ENCODE results near the gene PDX1. TPM values are rescaled to one million over a fixed set of nuclear protein-coding genes. Genes with fewer than 3 reads are reported as not detected.

Gene PDX1
- total RNA-seq, 1 donor from 2014 or later, result not detected

DNA sequence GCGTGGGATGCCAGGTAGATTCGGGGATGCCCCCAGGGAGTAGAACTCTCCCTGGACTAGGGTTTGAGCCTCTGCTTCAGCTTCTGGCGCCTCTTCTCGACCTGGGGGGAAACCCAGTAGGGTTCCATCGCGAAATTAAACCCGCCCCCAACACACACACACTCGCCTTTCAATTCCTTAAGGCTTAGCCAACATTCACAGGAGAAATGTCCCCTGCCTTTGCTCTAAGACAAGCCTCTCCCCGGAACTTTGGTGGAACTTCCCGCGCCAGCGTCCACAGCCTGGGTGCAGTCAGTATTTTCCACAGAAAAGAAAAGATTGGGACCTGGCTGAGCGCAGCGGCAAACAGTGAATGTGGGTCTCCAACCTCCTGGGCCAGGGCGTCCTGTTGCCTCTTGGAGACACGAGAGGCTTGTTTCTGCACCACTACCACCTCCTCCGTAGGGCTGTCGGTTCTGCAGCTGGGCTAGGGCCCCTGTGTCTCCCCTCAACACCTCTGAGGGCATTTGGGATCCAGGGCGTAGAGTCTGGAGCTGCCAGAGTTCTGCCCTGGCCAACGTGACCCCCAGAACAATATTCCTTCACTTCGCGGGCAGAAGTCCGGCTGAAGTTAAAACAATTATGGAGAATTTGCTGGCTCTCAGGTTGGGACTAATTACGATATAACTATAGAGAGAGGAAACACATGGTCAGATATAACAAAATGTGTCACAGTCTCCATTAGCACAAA, 3.2 kb downstream of the PDX1 start:
- DNase-seq, result no peak

DNA sequence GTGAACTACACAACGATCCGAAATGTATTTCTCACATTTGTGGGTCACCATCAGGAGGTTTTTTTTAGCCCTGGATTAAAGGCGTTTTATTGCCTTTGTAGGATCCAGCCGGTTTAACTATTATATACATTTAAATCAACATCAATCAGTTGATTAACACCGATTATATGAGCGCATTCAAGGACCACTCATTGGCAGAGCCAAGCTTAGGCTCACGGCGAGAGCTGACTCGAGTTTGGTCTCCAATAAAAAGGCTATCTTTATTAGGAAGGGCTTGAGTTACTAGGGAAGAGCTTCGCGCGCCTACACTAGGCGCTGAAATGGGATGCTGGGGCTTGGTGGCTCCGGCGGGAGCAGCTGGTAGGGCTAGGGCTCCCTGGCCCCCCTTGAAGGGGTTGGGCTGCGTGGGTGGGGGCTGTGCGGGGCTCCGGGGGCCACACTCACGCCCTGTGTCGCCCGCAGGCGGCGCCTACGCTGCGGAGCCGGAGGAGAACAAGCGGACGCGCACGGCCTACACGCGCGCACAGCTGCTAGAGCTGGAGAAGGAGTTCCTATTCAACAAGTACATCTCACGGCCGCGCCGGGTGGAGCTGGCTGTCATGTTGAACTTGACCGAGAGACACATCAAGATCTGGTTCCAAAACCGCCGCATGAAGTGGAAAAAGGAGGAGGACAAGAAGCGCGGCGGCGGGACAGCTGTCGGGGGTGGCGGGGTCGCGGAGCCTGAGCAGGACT, 4.2 kb downstream of the PDX1 start:
- DNase-seq, result no peak

DNA sequence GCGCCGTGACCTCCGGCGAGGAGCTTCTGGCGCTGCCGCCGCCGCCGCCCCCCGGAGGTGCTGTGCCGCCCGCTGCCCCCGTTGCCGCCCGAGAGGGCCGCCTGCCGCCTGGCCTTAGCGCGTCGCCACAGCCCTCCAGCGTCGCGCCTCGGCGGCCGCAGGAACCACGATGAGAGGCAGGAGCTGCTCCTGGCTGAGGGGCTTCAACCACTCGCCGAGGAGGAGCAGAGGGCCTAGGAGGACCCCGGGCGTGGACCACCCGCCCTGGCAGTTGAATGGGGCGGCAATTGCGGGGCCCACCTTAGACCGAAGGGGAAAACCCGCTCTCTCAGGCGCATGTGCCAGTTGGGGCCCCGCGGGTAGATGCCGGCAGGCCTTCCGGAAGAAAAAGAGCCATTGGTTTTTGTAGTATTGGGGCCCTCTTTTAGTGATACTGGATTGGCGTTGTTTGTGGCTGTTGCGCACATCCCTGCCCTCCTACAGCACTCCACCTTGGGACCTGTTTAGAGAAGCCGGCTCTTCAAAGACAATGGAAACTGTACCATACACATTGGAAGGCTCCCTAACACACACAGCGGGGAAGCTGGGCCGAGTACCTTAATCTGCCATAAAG, 4.8 kb downstream of the PDX1 start:
- no peak for DNase-seq

DNA sequence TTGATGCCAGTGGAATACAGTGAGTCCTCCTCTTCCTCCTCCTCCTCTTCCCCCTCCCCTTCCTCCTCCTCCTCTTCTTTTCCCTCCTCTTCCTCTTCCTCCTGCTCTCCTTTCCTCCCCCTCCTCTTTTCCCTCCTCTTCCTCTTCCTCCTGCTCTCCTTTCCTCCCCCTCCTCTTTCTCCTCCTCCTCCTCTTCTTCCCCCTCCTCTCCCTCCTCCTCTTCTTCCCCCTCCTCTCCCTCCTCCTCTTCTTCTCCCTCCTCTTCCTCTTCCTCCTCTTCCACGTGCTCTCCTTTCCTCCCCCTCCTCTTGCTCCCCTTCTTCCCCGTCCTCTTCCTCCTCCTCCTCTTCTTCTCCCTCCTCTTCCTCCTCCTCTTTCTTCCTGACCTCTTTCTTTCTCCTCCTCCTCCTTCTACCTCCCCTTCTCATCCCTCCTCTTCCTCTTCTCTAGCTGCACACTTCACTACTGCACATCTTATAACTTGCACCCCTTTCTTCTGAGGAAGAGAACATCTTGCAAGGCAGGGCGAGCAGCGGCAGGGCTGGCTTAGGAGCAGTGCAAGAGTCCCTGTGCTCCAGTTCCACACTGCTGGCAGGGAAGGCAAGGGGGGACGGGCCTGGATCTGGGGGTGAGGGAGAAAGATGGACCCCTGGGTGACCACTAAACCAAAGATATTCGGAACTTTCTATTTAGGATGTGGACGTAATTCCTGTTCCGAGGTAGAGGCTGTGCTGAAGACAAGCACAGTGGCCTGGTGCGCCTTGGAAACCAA, 5.6 kb downstream of the PDX1 start:
- DNase-seq, result no peak

DNA sequence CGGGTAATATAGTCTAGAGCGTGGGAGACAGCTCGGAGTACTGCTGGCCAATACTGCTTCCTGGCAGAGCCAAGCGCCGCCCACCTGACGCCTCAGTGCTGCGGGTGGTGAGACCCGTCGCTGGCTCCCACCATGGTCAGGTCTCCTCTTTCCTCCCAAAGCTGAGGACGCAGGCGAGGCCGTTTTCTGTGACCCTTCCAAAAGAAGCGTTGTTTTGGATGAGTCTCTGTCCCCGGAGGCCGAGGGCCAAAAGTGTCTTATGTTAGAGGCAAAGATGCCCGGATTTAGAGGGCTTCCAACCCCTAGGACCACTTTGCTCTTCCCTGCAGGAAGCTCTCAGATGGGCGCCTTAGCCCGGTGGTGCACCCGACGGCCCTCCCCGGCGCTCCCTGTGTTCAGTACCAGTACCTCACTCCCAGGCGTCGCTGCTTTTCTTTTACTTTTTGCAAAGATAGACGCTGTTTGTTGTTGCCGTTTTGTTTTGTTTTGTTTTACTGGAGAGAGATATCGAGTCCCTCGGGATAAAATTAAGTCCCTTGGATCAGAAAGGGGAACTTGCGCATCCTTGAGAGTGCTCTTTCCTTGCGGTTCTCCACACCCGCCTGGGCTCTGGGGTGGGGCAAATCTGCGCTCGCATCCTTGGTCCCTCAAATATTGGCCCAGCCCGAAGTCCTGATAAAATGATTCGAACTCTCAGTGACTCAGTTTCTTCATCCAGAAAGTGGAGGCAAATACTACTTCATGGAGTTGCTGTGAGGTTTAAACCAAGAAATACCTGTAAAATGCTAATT, 7.0 kb downstream of the PDX1 start:
- DNase-seq, result no peak

DNA sequence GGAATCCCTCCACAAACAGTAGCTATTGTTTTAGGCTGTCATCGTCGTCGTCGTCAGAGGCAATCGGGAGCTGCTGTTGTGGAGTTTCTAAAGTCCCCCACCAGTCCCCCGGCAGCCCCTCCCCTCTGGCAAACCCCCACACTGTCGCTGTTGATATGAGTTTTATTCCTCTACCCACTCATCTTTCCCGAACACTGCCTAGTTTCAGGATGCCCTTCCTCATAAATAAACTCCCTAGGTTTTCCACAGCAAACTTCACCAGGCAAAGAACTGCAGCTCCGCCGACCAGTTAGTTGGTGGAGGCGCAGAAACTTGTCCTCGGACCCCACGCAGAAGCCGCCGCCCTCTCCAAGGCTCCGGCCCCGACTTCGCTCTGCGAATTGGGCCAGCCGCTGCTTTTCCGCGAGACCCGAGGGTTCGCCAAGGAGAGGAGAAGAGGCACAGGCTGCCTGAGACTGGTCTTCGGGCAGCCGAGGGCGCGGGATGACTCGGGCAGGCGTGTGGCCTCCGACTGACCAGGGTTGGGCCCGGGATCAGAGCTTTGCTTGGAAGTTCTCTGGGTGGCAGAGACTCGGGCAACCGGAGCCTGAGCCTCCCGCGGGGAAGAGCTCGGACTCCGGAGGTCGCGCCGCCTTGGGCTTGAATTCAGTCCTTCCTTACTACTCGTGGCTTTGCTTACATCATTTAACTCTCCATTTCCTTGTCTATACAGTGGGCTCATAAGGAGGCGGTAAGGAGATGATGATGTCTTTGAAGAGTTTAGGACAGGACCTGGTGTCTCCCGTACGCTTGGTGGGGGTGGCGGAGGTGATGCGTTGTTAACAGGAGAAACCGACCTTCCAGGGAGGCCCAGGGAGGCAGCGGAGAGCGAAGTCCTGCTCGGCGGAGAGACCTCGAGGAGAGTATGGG, 7.9 kb downstream of the PDX1 start:
- no peak for DNase-seq

DNA sequence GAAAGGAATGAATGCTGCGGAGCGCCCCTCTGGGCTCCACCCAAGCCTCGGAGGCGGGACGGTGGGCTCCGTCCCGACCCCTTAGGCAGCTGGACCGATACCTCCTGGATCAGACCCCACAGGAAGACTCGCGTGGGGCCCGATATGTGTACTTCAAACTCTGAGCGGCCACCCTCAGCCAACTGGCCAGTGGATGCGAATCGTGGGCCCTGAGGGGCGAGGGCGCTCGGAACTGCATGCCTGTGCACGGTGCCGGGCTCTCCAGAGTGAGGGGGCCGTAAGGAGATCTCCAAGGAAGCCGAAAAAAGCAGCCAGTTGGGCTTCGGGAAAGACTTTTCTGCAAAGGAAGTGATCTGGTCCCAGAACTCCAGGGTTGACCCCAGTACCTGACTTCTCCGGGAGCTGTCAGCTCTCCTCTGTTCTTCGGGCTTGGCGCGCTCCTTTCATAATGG, 8.6 kb downstream of the PDX1 start:
- DNase-seq, result no peak

DNA sequence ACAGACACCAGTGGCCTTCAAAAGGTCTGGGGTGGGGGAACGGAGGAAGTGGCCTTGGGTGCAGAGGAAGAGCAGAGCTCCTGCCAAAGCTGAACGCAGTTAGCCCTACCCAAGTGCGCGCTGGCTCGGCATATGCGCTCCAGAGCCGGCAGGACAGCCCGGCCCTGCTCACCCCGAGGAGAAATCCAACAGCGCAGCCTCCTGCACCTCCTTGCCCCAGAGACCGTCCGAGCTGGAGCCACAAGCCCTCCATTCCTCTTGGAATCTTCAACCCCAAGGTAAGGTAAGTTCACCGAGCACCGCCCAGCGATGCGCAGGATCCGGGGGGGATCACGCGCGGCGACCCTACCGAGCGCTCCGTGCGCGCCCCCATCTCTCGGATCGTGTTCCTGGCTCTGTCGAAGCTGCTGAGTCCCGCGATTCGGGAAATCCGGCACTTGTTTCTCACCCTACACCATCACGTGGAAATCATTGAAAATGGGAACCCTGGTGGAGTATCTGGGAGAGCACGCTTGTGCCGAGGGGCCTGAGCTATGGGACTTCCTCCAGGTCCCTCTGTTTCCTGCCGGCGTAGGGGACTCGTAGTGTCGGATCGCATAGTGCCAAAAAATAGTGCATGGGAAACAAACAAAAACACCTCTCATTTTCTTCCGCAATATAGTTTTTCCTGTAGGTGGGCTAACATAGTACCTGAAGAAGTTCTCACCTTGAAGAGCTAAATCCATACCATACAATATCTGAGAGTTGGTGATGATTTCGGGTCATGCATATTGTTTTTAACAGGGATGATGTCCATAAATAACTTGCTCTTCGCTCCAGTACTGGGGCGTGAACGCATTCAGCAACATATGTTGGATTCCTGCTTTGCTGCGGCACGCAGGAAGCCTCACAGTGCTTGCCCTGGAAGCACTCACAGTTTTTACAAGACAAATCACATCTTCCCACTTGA, 9.3 kb downstream of the PDX1 start:
- DNase-seq, result no peak

DNA sequence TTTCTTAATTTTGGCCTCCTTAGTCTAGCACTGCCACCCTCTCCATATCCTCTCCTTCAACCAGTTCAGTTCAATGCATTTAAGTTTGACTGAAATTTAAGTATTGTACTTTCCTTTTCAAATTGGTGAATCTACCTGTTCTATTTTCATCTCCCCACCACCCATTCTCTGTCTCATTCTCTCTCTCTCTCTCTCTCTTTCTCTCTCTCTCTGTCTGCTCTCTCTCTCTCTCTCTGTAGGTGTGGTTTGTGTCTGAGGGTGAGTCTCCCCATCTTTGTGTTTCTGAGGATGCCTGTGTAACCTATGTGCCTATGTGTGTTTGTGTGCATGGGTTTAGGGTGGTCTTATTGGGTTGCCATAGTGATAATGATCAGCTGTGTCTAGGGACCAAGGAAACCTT, 10.1 kb downstream of the PDX1 start:
- DNase-seq, result no peak

DNA sequence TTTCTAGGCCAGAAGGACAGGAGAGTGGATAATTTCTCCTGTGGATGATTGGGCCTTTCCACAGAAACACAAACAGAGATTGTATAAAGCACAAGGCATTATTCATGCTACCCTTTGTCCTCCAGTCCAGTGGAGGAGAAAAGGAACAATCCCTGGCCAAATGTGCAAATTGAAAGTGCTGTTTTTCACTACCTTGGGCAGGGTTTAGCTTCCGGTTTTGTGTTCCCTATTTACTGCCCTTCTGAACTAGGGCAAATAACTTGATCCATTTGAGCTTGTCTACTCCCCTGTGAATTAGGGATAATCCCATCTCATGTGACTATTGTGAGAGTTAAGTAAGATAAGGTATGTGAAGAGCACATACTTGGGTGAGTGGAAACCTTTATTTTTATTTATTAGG, 13.3 kb downstream of the PDX1 start:
- no peak for DNase-seq

DNA sequence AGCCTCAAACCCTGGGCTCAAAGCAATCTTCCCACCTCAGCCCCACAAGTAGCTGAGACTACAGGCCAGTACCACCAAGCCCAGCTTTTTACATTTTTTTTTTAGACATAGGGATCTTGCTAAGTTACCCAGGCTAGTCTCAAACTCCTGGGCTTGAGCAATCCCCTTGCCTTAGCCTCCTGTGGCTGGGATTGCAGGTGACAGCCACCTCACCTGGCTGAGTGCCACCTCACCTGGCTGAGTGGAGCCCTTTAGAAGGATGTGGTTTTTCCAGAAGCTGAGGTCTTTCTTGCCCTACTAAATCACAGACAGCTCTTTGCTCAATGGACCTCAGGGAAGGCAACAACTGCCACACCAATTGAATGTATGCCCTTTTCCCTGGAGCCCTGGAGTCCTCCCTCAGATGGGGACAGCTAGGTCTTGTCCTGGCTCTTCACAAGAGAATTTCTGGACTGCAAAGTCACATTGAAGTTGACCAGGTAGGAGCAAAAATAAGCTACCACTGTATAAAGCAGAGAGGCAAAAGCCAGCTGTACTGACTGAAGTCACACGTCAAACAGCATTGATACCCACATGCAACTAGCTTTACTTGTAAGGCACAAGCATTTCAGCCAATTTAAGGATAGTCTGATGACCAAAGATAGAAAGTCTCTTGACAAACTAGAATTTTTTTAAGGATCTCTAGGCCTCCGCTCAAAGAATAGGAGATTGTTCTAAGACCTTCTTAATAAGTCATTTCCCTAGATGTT, 14.0 kb downstream of the PDX1 start:
- DNase-seq, result no peak

DNA sequence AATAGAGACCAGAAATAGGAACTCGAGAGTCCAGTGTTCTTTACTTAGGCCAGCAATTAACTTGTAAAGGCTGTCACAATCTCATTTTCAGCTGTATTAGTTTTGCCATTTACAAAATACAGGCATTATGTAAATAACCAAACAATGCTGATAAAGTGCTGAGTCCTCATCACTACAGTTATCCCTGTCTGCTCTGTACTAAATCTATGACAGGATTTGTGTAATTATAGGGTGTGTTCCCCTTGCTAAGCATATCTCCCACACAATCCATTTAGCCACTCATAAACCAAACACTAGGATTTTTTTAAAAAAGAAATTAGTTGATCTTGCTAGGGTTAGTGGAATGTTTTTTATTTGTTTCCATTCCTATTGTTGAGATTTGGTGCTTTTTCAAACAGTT, 23.2 kb downstream of the PDX1 start:
- no peak for DNase-seq

DNA sequence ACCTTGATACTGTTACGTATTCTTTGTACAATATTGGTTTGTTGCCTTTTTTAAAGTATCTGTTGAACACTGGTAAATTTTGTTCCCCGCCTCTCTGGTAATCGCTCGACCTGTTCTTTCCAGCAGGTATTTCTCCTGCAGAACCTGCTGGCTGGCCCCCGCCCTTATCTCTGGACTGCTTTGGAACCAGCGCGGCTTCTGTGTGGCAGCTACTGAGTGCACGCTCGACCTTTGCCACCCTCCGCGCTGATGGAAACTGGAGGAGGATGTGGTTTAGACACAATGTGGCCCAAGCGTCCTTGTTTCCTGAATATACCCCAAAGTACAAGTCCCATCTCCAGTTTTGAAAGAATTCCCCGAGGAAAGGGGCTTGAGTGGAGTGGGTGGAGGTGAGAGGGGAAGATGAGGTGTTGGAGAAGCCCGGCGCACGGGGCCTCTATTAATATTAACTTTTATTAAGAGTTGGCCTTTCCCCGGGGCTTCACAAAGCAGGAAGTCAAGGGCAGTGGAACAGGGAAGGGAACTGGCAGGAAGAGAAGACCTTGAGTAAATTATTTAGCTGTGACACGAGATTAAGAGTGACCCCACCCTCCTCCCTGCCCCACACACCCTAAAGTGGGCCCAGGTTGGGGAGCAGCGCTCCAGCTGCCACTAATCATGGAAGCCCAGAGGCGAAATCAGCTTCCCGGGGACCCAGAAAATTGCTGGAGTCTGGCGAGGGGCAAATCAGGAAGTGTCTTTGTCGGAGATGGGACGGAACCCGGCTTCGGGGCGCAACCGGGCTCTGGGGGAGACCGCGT, 33.3 kb downstream of the PDX1 start:
- no peak for DNase-seq

DNA sequence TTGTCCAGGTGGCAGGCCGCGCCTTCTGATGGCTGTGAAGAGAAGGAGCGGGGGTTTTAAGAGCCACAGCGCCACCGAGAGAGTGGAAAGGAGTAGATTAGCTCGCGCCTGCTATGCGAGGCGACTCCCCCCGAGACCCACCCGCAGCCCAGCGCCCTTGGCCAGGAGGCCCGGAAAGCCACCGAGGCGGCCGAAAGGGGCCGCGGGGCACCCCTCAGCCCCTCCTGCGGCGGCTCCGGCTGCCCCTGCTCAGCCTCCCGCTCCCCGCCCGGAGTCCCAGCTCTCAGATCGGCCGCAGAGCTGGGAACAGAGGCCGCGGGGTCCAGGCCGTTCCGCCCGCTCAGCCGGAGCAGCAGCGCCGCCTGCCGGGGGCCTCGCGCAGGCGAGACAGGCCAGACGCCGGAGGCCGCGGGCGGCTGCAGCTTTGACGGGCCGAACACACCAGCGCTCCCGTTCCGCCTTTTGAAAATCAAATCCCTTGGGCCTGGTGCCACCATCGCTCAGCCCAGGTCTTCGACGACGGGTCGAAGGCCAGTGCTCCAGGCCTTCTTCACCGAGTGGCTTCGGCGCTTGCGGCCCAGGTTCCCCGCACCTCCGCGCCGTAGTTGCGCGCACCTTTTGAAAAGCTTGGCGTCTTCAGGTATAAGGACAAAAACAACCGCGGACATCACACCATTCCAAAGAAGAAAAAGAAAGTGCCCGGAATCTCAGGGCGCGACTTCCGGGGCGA, 34.0 kb downstream of the PDX1 start:
- DNase-seq, result peak; percentile 82

DNA sequence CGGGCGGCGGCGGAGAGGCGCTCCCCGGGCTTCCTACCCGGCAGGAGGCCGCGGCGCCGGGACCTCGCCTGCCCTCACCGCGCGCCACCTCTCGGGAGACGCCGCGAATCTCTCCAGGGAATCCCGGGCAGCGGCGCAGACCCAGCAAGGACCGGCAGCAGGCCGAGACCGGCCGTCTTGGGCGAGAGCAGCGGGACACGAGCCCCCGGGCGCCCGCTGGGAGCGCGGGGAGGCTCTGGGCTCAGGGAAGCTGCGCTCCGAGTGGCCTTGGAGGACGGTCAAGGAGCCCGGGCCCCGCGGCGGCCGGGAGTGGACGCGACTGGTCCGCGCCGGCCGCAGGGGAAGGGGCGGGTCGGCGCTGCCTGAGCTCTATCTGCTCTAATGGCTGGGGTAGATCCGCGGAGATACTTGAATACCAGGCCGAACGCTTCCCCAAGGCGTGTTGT, 34.6 kb downstream of the PDX1 start:
- peak; percentile 37 for DNase-seq

DNA sequence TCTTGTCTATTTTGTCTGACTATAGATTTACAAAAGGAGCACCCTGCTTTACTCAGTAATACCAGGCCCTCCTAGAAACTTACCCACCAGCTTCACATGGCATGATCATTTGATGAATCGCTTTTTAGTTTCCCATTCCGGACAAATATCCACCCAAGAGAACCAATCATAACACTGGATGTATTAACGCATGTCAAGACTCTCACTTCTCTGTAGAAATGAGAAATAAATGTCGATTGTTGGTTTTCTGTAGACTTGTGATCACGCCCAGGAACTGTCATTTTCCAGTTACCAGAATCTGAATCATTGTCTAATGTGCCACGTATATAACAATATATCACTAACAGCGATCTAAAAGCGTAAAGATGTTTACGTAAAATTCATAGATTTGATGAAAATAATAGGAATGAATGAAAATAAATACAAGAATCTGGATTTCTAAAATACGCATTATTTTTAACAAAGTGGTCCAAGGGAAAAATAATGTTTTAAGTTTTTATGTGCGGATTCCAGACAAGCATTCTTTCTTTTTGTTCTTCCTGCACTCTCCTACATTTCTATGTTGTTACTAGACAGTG, 35.3 kb downstream of the PDX1 start:
- no peak for DNase-seq

Measured in dermis blood vessel endothelial cell (primary cell).